HEK293 (cell line): Measurements from ENCODE around the gene RPL15.

Experiments
- CTCF ChIA-PET: fragments of 350-600 bp; formaldehyde crosslinking; extraction: SDS; loops from one replicate; lab custom pipeline; 2021; ENCODE audit warnings: antibody characterized with exemption; lab: Yijun Ruan, JAX
- POLR2A ChIA-PET: fragments of 300-600 bp; formaldehyde crosslinking; extraction: SDS; loops from one replicate; lab custom pipeline; 2020; ENCODE audit warnings: antibody characterized with exemption, inconsistent platforms; lab: Yijun Ruan, JAX
- H3K27ac ChIP-seq: fragments of 200-500 bp; sonication (Bioruptor generic); 2 replicates; pipeline ENCODE4 v1.5.1; 2014; ENCODE audit warnings: low read depth, low read length, control low read depth, inconsistent platforms; ENCODE audit errors: extremely low read depth
- H3K36me3 ChIP-seq, 2 experiments: fragments of 200-500 bp in 1 of 2; sonication (Bioruptor generic) in 1 of 2; 1 replicate in 1 of 2; 2 replicates in 1 of 2; pipeline ENCODE4 v1.5.1; 2014 to 2017; ENCODE audit warnings: inconsistent platforms in 2 of 2, low read length in 2 of 2; ENCODE audit not compliant: control insufficient read depth in 2 of 2, insufficient read depth in 1 of 2
- H3K4me1 ChIP-seq: fragments of 200-500 bp; sonication (Bioruptor generic); 2 replicates; pipeline ENCODE4 v1.5.1; 2014; ENCODE audit warnings: mild to moderate bottlenecking, low read length, inconsistent platforms; ENCODE audit not compliant: control insufficient read depth, insufficient read depth
- H3K4me3 ChIP-seq: 2 replicates; pipeline ENCODE4 v1.5.1; 2011; ENCODE audit warnings: low read depth, mild to moderate bottlenecking, control low read depth, low read length, moderate library complexity
- H3K9me3 ChIP-seq: fragments of 200-500 bp; sonication (Bioruptor generic); 2 replicates; pipeline ENCODE4 v1.5.1; 2014; ENCODE audit warnings: low read depth, low read length, inconsistent platforms; ENCODE audit not compliant: control insufficient read depth, insufficient read depth
- BCL11B ChIP-seq: fragments of 450-650 bp; formaldehyde crosslinking; IDR thresholded peaks from 2 replicates; pipeline ENCODE4 v1.5.1; 2016; ENCODE audit warnings: low read depth, missing biosample characterization, missing genetic modification characterization
- EGR2 ChIP-seq: fragments of 450-650 bp; formaldehyde crosslinking; IDR thresholded peaks from 2 replicates; pipeline ENCODE4 v1.5.1; 2016; ENCODE audit warnings: low read depth, missing biosample characterization, missing genetic modification characterization
- FEZF1 ChIP-seq: fragments of 450-650 bp; formaldehyde crosslinking; IDR thresholded peaks from 2 replicates; pipeline ENCODE4 v1.5.1; 2016; ENCODE audit warnings: missing biosample characterization, missing genetic modification characterization
- GFI1B ChIP-seq: fragments of 450-650 bp; formaldehyde crosslinking; IDR thresholded peaks from 2 replicates; pipeline ENCODE4 v1.5.1; 2016; ENCODE audit warnings: missing biosample characterization, missing genetic modification characterization
- GLIS1 ChIP-seq: fragments of 450-650 bp; formaldehyde crosslinking; IDR thresholded peaks from 2 replicates; pipeline ENCODE4 v1.5.1; 2016; ENCODE audit warnings: missing biosample characterization, missing genetic modification characterization
- REPIN1 ChIP-seq: fragments of 450-650 bp; formaldehyde crosslinking; IDR thresholded peaks from 2 replicates; pipeline ENCODE4 v1.5.1; 2017; ENCODE audit warnings: missing biosample characterization, missing genetic modification characterization, low read depth
- SCRT2 ChIP-seq: fragments of 450-650 bp; formaldehyde crosslinking; IDR thresholded peaks from 2 replicates; pipeline ENCODE4 v1.5.1; 2016; ENCODE audit warnings: missing biosample characterization, missing genetic modification characterization
- SP3 ChIP-seq: fragments of 450-650 bp; formaldehyde crosslinking; IDR thresholded peaks from 2 replicates; pipeline ENCODE4 v1.5.1; 2016; ENCODE audit warnings: missing biosample characterization, missing genetic modification characterization
- ZBTB8A ChIP-seq: fragments of 450-650 bp; formaldehyde crosslinking; IDR thresholded peaks from 2 replicates; pipeline ENCODE4 v1.5.1; 2016; ENCODE audit warnings: missing biosample characterization, missing genetic modification characterization
- ZNF132 ChIP-seq: fragments of 450-650 bp; formaldehyde crosslinking; IDR thresholded peaks from 2 replicates; pipeline ENCODE4 v1.5.1; 2017; ENCODE audit warnings: missing biosample characterization, missing genetic modification characterization, borderline replicate concordance
- ZNF184 ChIP-seq: fragments of 450-650 bp; IDR thresholded peaks from 2 replicates; pipeline ENCODE4 v1.5.1; 2018; ENCODE audit warnings: missing biosample characterization, mild to moderate bottlenecking, missing genetic modification characterization
- ZNF214 ChIP-seq: fragments of 450-650 bp; formaldehyde crosslinking; IDR thresholded peaks from 2 replicates; pipeline ENCODE4 v1.5.1; 2017; ENCODE audit warnings: missing biosample characterization, mild to moderate bottlenecking, missing genetic modification characterization, borderline replicate concordance
- ZNF223 ChIP-seq: fragments of 450-650 bp; formaldehyde crosslinking; IDR thresholded peaks from 2 replicates; pipeline ENCODE4 v1.5.1; 2016; ENCODE audit warnings: missing biosample characterization, missing genetic modification characterization
- ZNF23 ChIP-seq: fragments of 450-650 bp; formaldehyde crosslinking; IDR thresholded peaks from 2 replicates; pipeline ENCODE4 v1.5.1; 2016; ENCODE audit warnings: missing biosample characterization, missing genetic modification characterization, borderline replicate concordance
- ZNF529 ChIP-seq: fragments of 450-650 bp; formaldehyde crosslinking; IDR thresholded peaks from 2 replicates; pipeline ENCODE4 v1.5.1; 2017; ENCODE audit warnings: missing genetic modification characterization, missing biosample characterization; ENCODE audit not compliant: insufficient replicate concordance
- ZNF530 ChIP-seq: fragments of 450-650 bp; formaldehyde crosslinking; IDR thresholded peaks from 2 replicates; pipeline ENCODE4 v1.5.1; 2016; ENCODE audit warnings: low read depth, missing biosample characterization, missing genetic modification characterization
- ZNF558 ChIP-seq: fragments of 450-650 bp; formaldehyde crosslinking; IDR thresholded peaks from 2 replicates; pipeline ENCODE4 v1.5.1; 2016; ENCODE audit warnings: missing biosample characterization, missing genetic modification characterization
- ZNF624 ChIP-seq: fragments of 450-650 bp; formaldehyde crosslinking; IDR thresholded peaks from 2 replicates; pipeline ENCODE4 v1.5.1; 2017; ENCODE audit warnings: missing biosample characterization, missing genetic modification characterization
- ZNF76 ChIP-seq: fragments of 450-650 bp; formaldehyde crosslinking; IDR thresholded peaks from 2 replicates; pipeline ENCODE4; 2016; ENCODE audit warnings: low read depth, missing biosample characterization, missing genetic modification characterization, borderline replicate concordance
- ZSCAN30 ChIP-seq: fragments of 450-650 bp; IDR thresholded peaks from 2 replicates; pipeline ENCODE4 v1.5.1; 2018; ENCODE audit warnings: missing biosample characterization, mild to moderate bottlenecking, missing genetic modification characterization, moderate library complexity
- TF ChIP-seq, protein P1 (sequence below): fragments of 450-650 bp; formaldehyde crosslinking; IDR thresholded peaks from 2 replicates; pipeline ENCODE4 v1.5.1; 2016; ENCODE audit warnings: missing biosample characterization, missing genetic modification characterization
- TF ChIP-seq, protein P2 (sequence below): fragments of 450-650 bp; formaldehyde crosslinking; IDR thresholded peaks from 2 replicates; pipeline ENCODE4 v1.5.1; 2016; ENCODE audit warnings: missing biosample characterization, missing genetic modification characterization
- TF ChIP-seq, protein P3 (sequence below): fragments of 450-650 bp; formaldehyde crosslinking; IDR thresholded peaks from 2 replicates; pipeline ENCODE4 v1.5.1; 2017; ENCODE audit warnings: missing biosample characterization, missing genetic modification characterization
- TF ChIP-seq, protein P4 (sequence below): fragments of 450-650 bp; formaldehyde crosslinking; IDR thresholded peaks from 2 replicates; pipeline ENCODE4 v1.5.1; 2017; ENCODE audit warnings: missing biosample characterization, missing genetic modification characterization
- TF ChIP-seq, protein P5 (sequence below): fragments of 450-650 bp; formaldehyde crosslinking; IDR thresholded peaks from 2 replicates; pipeline ENCODE4 v1.5.1; 2016; ENCODE audit warnings: missing biosample characterization, missing genetic modification characterization
- TF ChIP-seq, protein P6 (sequence below): fragments of 450-650 bp; formaldehyde crosslinking; IDR thresholded peaks from 2 replicates; pipeline ENCODE4 v1.5.1; 2016; ENCODE audit warnings: missing biosample characterization, missing genetic modification characterization, borderline replicate concordance

RPL15 gene

DNA sequence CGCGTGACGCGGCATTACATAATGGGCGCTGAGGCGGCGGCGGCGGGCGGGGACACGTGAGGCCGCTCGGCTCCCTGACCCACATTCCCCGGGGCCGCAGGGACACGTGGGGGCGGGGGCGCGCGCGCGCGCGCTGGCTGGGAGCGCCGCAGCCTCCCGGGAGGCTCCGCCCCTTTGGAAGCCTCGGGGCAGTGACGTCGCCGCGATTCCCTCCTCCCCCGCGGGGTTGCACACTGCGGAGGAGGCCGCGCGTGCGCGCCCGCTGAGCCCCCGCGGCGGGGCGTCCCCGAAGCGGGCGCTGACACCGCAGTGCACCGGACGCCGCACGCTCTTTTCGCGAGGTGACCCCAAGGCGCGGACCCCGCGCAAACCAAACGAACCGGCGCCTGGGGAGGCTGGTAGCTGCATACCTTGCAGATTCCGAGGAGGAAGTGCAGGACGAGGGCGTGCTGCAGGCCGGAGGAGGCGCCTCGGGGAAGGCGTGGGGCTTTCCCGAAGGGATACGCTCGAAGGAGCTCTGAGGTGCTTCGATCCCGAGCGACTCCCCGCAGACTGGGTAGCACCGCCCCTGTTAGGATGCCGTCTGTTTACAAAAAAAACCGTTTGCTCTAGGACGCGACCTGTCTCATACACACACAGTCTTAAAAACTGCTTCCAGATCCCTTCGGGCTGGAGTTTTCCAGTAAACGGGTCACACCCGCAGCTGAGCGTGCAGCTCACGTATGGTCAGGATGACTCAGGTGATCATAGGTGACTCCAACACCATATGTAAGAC lies 29.2 kb downstream of the RPL15 start (continued):
- TF ChIP-seq GFI1B (tag by site-specific recombination): no peak
- peak; percentile 89 for TF ChIP-seq EGR2
- TF ChIP-seq, protein P1, sequence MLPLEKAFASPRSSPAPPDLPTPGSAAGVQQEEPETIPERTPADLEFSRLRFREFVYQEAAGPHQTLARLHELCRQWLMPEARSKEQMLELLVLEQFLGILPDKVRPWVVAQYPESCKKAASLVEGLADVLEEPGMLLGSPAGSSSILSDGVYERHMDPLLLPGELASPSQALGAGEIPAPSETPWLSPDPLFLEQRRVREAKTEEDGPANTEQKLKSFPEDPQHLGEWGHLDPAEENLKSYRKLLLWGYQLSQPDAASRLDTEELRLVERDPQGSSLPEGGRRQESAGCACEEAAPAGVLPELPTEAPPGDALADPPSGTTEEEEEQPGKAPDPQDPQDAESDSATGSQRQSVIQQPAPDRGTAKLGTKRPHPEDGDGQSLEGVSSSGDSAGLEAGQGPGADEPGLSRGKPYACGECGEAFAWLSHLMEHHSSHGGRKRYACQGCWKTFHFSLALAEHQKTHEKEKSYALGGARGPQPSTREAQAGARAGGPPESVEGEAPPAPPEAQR (tag by site-specific recombination): no peak
- TF ChIP-seq FEZF1: peak; percentile 24; the same call in 1 of the 2 replicates
- TF ChIP-seq SP3 (tag by site-specific recombination): peak; percentile 75
- peak; percentile 55; the same call in 1 of the 2 replicates for TF ChIP-seq ZSCAN30
- TF ChIP-seq ZNF223 (tag by site-specific recombination): no peak
- TF ChIP-seq BCL11B: 0 out of 2 replicates have a peak, but pooled peaks have one; percentile 32
- TF ChIP-seq ZNF624 (tag by site-specific recombination): no peak
- TF ChIP-seq GLIS1: peak; percentile 80
- peak; percentile 64; the same call in 1 of the 2 replicates for TF ChIP-seq ZNF76
- no peak for TF ChIP-seq ZNF214 (tag by site-specific recombination)
- no peak for TF ChIP-seq ZNF23 (tag by site-specific recombination)
- TF ChIP-seq ZNF529 (tag by site-specific recombination): no peak
- TF ChIP-seq, protein P2, sequence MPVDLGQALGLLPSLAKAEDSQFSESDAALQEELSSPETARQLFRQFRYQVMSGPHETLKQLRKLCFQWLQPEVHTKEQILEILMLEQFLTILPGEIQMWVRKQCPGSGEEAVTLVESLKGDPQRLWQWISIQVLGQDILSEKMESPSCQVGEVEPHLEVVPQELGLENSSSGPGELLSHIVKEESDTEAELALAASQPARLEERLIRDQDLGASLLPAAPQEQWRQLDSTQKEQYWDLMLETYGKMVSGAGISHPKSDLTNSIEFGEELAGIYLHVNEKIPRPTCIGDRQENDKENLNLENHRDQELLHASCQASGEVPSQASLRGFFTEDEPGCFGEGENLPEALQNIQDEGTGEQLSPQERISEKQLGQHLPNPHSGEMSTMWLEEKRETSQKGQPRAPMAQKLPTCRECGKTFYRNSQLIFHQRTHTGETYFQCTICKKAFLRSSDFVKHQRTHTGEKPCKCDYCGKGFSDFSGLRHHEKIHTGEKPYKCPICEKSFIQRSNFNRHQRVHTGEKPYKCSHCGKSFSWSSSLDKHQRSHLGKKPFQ (tag by site-specific recombination): 0 out of 2 replicates have a peak, but pooled peaks have one; percentile 41
- TF ChIP-seq SCRT2: no peak
- TF ChIP-seq ZNF558 (tag by site-specific recombination): no peak
- TF ChIP-seq REPIN1 (tag by site-specific recombination): no peak

DNA sequence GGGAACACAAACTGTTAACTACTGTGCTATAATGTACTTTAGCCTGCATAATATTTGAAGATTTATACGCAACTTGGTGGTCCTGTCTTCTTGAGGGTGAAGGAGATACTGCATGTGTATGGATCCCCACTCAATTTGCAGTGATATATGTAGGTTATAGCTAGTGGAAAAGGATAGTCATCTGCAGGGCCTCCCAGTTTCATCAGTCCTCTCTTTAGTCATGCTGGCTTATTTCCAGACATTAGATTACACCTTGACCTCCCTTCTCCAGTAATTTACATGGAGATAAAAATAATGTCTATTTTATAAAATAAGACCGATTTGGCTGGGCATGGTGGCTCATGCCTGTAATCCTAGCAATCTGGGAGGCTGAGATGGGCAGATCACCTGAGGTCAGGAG lies 31.8 kb downstream of the RPL15 start:
- H3K4me3 ChIP-seq: no peak overlapping the region
- H3K9me3 ChIP-seq: no peaks in the 10 kb centered on the region
- CTCF ChIA-PET: no interaction called here
- H3K4me1 ChIP-seq: peaks cover 2% of the 10 kb centered on the region; the same call in 1 of the 2 replicates
- H3K27ac ChIP-seq: no peak overlapping the region
- no peaks in the 10 kb centered on the region for H3K36me3 ChIP-seq
- POLR2A ChIA-PET: interaction anchor here (3.8 kb wide), 1 partner anchor 31 kb away, joined by 14 read pairs; the partner anchor contains the start of genes NKIRAS1 and RPL15
- TF ChIP-seq ZNF132: no peak
- TF ChIP-seq, protein P3, sequence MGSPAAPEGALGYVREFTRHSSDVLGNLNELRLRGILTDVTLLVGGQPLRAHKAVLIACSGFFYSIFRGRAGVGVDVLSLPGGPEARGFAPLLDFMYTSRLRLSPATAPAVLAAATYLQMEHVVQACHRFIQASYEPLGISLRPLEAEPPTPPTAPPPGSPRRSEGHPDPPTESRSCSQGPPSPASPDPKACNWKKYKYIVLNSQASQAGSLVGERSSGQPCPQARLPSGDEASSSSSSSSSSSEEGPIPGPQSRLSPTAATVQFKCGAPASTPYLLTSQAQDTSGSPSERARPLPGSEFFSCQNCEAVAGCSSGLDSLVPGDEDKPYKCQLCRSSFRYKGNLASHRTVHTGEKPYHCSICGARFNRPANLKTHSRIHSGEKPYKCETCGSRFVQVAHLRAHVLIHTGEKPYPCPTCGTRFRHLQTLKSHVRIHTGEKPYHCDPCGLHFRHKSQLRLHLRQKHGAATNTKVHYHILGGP (tag by site-specific recombination): no peak
- TF ChIP-seq, protein P4, sequence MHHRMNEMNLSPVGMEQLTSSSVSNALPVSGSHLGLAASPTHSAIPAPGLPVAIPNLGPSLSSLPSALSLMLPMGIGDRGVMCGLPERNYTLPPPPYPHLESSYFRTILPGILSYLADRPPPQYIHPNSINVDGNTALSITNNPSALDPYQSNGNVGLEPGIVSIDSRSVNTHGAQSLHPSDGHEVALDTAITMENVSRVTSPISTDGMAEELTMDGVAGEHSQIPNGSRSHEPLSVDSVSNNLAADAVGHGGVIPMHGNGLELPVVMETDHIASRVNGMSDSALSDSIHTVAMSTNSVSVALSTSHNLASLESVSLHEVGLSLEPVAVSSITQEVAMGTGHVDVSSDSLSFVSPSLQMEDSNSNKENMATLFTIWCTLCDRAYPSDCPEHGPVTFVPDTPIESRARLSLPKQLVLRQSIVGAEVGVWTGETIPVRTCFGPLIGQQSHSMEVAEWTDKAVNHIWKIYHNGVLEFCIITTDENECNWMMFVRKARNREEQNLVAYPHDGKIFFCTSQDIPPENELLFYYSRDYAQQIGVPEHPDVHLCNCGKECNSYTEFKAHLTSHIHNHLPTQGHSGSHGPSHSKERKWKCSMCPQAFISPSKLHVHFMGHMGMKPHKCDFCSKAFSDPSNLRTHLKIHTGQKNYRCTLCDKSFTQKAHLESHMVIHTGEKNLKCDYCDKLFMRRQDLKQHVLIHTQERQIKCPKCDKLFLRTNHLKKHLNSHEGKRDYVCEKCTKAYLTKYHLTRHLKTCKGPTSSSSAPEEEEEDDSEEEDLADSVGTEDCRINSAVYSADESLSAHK (tag by site-specific recombination): no peak
- no peak for TF ChIP-seq ZNF530
- TF ChIP-seq, protein P5, sequence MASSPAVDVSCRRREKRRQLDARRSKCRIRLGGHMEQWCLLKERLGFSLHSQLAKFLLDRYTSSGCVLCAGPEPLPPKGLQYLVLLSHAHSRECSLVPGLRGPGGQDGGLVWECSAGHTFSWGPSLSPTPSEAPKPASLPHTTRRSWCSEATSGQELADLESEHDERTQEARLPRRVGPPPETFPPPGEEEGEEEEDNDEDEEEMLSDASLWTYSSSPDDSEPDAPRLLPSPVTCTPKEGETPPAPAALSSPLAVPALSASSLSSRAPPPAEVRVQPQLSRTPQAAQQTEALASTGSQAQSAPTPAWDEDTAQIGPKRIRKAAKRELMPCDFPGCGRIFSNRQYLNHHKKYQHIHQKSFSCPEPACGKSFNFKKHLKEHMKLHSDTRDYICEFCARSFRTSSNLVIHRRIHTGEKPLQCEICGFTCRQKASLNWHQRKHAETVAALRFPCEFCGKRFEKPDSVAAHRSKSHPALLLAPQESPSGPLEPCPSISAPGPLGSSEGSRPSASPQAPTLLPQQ (tag by site-specific recombination): no peak
- no peak for TF ChIP-seq ZBTB8A (tag by site-specific recombination)
- TF ChIP-seq, protein P6, sequence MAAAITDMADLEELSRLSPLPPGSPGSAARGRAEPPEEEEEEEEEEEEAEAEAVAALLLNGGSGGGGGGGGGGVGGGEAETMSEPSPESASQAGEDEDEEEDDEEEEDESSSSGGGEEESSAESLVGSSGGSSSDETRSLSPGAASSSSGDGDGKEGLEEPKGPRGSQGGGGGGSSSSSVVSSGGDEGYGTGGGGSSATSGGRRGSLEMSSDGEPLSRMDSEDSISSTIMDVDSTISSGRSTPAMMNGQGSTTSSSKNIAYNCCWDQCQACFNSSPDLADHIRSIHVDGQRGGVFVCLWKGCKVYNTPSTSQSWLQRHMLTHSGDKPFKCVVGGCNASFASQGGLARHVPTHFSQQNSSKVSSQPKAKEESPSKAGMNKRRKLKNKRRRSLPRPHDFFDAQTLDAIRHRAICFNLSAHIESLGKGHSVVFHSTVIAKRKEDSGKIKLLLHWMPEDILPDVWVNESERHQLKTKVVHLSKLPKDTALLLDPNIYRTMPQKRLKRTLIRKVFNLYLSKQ (tag by site-specific recombination): no peak
- no peak for TF ChIP-seq ZNF184 (tag by site-specific recombination)
